ENCODE measurements around the gene SPG7. TPM values are rescaled to one million over a fixed set of nuclear protein-coding genes. Genes with fewer than 3 reads are reported as not detected.

Gene SPG7
- total and polyA plus RNA-seq, 9 of the 15 experiments (the other 6 are each of a cell fraction or from before 2014, with no cell fraction given) = 5.8 to 89.1 (median 49.4) TPM

DNA sequence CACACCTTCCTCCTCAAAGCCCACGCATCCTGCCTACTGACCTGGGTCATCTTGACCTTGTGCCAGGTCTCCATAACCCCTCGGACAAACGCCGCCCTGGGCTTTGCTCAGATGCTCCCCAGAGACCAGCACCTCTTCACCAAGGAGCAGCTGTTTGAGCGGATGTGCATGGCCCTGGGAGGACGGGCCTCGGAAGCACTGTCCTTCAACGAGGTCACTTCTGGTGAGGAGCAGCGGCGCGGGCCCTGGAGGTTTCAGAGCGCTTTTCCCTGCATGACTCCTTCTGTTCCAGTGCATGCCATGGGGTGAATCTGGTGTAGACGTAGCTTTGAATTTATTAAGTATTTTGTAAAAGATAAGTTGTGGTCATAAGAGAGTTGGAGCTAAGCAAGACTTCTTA, 44.7 kb downstream of the SPG7 start (continued):
- TF ChIP-seq NR3C1 (CRISPR knock-in tag; IDR thresholded peaks at IDR 0.05) (no peak), USF2 (CRISPR knock-in tag; IDR thresholded peaks at IDR 0.05) (no peak), FOXK1 (CRISPR knock-in tag; IDR thresholded peaks at IDR 0.05; ENCODE audit: borderline replicate concordance) (no peak), POLR3G (IDR thresholded peaks at IDR 0.05; ENCODE audit: extremely low read depth, insufficient read length, insufficient replicate concordance) (no peak), LEF1 (IDR thresholded peaks at IDR 0.05) (no peak)
- TF ChIP-seq, protein P1, sequence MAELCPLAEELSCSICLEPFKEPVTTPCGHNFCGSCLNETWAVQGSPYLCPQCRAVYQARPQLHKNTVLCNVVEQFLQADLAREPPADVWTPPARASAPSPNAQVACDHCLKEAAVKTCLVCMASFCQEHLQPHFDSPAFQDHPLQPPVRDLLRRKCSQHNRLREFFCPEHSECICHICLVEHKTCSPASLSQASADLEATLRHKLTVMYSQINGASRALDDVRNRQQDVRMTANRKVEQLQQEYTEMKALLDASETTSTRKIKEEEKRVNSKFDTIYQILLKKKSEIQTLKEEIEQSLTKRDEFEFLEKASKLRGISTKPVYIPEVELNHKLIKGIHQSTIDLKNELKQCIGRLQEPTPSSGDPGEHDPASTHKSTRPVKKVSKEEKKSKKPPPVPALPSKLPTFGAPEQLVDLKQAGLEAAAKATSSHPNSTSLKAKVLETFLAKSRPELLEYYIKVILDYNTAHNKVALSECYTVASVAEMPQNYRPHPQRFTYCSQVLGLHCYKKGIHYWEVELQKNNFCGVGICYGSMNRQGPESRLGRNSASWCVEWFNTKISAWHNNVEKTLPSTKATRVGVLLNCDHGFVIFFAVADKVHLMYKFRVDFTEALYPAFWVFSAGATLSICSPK (IDR thresholded peaks at IDR 0.05; ENCODE audit: borderline replicate concordance) = no peak

DNA sequence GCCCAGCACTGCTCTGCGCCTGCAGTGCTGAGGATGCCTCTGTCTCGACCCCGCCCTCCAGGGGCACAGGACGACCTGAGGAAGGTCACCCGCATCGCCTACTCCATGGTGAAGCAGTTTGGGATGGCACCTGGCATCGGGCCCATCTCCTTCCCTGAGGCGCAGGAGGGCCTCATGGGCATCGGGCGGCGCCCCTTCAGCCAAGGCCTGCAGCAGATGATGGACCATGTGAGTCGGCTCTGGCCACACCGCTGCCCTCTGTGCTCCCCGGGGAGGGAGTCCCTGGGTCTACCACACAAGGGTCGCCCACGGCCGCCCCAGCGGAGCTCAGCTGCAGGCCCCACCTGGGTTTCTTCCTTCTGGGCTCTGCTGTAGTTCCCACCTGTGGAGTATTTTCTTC, 45.5 kb downstream of the SPG7 start:
- ATAC-seq (no peak), DNase-seq (ENCODE audit: extremely low read depth in 1 of 4, low spot score in 3 of 4) (no peak), FAIRE-seq (no peak)
- Histone ChIP-seq H3K4me2 (ENCODE audit: insufficient read depth, low read length) (no peak overlapping the region), H2AFZ (ENCODE audit: low read depth, low read length) (no peak overlapping the region), H3K9me1 (ENCODE audit: control insufficient read depth, insufficient read depth, low read length) (peaks cover 2% of the 10 kb centered on the region), H3K36me3 (ENCODE audit: control insufficient read depth, insufficient read depth, low read length) (peaks cover 83% of the 10 kb centered on the region; the same call in 2 of the 3 replicates), H3K9ac (ENCODE audit: insufficient read depth in 1 of 2, low read depth in 2 of 2, low read length in 2 of 2) (peak overlapping the region in 1 of 2 experiments; percentile 7; a peak in 1 of 4 replicates), H4K20me1 (replicated peaks; ENCODE audit: control insufficient read depth, insufficient read depth, low read length) (no peaks in the 10 kb centered on the region; the same call in 1 of the 2 replicates), H3K79me2 (ENCODE audit: control insufficient read depth, insufficient read depth, low read length) (no peaks in the 10 kb centered on the region), H3K27me3 (ENCODE audit: control insufficient read depth in 2 of 2, insufficient read depth in 2 of 2, low read length in 2 of 2) (no peaks in the 10 kb centered on the region), H3K9me3 (replicated peaks; ENCODE audit: control insufficient read depth, insufficient read depth, low read depth, low read length) (no peaks in the 10 kb centered on the region), H3K27ac (ENCODE audit: extremely low read depth, low read depth, low read length) (no peak overlapping the region), H3K4me1 (replicated peaks in 1 of 2; ENCODE audit: control insufficient read depth in 2 of 2, insufficient read depth in 2 of 2, low read length in 2 of 2) (peaks cover 3 to 20% of the 10 kb centered on the region in 2 experiments; a peak in 3 of 5 replicates), H3K4me3 (no peak overlapping the region)
- intact Hi-C loops (cut with micrococcal nuclease) (no loop called here), in situ Hi-C loops (cut with MboI) (no loop called here)
- no peak for TF ChIP-seq ARID1B (IDR thresholded peaks at IDR 0.05)
- 0 out of 2 replicates have a peak, but pooled peaks have one; percentile 24 for TF ChIP-seq POLR2G (IDR thresholded peaks at IDR 0.05; ENCODE audit: low read depth, low read length)
- POLR2A ChIA-PET = no interaction called here
- no TSS peak for BruUV-seq (replicated peaks)
- WGBS (ENCODE audit: insufficient coverage, low coverage, missing lambda C conversion rate) = 95% methylated on average over 16 of the region's 18 CpGs
- CTCF ChIA-PET (ENCODE audit: low intra/inter-chr PET ratio) = no interaction called here
